Measurements from ENCODE around the gene CHST6.

CHST6 gene

DNA sequence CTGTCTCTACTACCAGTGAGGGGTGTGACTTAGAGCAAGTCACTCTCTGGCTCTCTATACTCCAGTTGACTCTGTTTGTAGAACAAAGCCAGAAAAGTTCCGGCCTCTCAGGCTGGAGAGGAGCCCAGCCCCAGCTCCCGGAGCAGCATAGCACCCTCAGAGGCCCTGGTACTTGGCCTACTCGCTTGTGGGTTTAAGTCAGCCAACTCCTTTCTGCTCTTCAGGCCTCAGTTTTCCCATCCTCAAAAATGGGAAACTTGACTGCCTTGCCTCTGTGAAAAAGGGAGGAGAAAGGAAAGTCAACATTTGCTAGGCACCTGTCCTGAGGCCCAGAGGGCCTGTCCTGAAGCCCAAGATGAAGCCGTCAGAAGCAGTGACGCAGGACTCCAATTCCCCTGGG, 1.1 kb downstream of the CHST6 start:
- no peak overlapping the region for H3K27ac ChIP-seq
- POLR2A ChIA-PET (ENCODE audit: low non-redundant PET) = no interaction called here
- TF ChIP-seq, protein P1, sequence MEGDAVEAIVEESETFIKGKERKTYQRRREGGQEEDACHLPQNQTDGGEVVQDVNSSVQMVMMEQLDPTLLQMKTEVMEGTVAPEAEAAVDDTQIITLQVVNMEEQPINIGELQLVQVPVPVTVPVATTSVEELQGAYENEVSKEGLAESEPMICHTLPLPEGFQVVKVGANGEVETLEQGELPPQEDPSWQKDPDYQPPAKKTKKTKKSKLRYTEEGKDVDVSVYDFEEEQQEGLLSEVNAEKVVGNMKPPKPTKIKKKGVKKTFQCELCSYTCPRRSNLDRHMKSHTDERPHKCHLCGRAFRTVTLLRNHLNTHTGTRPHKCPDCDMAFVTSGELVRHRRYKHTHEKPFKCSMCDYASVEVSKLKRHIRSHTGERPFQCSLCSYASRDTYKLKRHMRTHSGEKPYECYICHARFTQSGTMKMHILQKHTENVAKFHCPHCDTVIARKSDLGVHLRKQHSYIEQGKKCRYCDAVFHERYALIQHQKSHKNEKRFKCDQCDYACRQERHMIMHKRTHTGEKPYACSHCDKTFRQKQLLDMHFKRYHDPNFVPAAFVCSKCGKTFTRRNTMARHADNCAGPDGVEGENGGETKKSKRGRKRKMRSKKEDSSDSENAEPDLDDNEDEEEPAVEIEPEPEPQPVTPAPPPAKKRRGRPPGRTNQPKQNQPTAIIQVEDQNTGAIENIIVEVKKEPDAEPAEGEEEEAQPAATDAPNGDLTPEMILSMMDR (conservative IDR thresholded peaks at IDR 0.05; ENCODE audit: low read depth) = no peak
- CTCF ChIA-PET = interaction anchor here (0.8 to 2.1 kb wide), 3 partner anchors 23 to 40 kb away, joined by 3 to 9 read pairs (median 8); no protein-coding TSS in a partner anchor
- no peak for DNase-seq (ENCODE audit: low spot score)

DNA sequence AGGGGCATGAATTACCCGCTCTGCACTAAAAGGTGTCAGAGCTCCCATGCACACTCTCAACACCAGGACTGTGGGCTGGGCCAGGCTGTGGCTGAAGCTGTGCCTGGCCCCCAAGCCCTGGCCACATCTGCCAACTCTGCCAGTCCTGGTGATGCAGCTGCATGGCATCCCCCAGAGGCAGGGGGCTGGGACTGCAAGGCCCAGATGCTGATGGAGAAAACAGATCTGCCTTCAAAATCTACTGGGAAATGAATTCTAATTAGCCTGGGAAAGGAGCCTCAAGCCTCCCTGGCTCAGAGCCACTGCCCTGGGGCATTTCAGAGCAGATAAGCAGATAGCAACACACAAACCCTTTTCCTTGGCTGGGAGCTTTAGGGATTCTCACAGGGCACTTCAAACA, 3.4 kb downstream of the CHST6 start:
- H3K27ac ChIP-seq = peak overlapping the region; percentile 17; the same call in 1 of the 2 replicates
- TF ChIP-seq, protein P1 (conservative IDR thresholded peaks at IDR 0.05; ENCODE audit: low read depth) = no peak; the same call in 1 of the 2 replicates
- DNase-seq (ENCODE audit: low spot score) = peak; percentile 43
- ChIA-PET CTCF (interaction anchor here (0.7 to 1.3 kb wide), 4 partner anchors 21 to 186 kb away, joined by 3 to 5 read pairs (median 4); partner anchors contain the start of gene TMEM170A), POLR2A (ENCODE audit: low non-redundant PET) (interaction anchor here (0.6 kb wide), 1 partner anchor 1068 kb away, joined by 5 read pairs; no protein-coding TSS in a partner anchor)

DNA sequence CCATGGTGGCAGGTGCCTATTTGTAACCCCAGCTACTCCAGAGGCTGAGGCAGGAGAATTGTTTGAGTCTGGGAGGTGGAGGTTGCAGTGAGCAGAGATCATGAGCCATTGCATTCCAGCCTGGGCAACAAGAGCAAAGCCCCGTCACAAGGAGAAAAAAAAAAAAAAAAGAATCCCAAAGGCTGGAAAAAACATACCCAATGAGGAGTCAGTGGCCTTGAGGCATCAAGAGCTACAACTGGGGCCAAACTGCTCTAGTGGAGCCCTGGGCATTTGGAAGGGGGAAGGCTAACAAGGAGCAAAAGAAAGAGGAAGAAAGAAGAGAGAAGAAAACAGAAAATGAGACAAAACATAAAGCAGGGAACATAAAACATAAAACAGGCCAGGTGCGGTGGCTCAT, 6.9 kb downstream of the CHST6 start:
- TF ChIP-seq, protein P1 (conservative IDR thresholded peaks at IDR 0.05; ENCODE audit: low read depth) = no peak
- ChIA-PET CTCF (interaction anchor here (0.6 kb wide), 1 partner anchor 307 kb away, joined by 6 read pairs; no protein-coding TSS in a partner anchor), POLR2A (ENCODE audit: low non-redundant PET) (interaction anchor here (0.7 kb wide), 1 partner anchor 331 kb away, joined by 4 read pairs; no protein-coding TSS in a partner anchor)
- no peak overlapping the region for H3K27ac ChIP-seq
- no peak for DNase-seq (ENCODE audit: low spot score)

DNA sequence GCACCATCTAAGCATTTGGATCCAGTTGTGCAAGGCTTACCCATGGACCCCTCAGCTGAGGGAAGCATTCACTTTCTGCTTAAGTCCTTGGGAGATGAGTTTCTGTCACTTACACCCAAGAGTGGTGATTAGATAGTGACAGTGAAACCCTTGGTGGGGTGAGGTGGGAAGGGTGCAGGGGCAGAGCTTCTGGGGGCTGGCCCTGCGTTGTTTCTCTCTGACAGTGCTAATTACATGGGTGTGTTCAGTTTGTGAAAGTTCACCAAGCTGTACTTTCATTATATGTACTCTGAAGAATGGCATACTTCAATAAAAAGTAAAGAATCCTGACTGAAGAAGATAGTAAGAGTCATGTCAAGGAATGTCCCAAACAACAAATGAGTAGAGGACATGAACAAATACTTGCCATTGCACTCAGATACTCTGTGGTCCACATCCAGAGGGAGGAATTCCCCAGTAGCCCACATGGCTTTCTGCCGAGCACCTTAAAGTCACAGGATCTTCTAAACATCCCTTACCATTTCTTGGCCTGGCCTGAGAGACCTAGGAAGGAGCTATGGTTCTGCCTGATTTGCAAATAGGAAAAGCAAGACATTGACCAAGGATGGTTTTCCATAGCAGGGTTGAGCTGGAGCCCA, 8.4 kb downstream of the CHST6 start:
- POLR2A ChIA-PET (ENCODE audit: low non-redundant PET) = no interaction called here
- H3K27ac ChIP-seq = peak overlapping the region; percentile 65; the same call in 1 of the 2 replicates
- TF ChIP-seq, protein P1 (conservative IDR thresholded peaks at IDR 0.05; ENCODE audit: low read depth) = no peak
- no peak for DNase-seq (ENCODE audit: low spot score)
- CTCF ChIA-PET = no interaction called here

DNA sequence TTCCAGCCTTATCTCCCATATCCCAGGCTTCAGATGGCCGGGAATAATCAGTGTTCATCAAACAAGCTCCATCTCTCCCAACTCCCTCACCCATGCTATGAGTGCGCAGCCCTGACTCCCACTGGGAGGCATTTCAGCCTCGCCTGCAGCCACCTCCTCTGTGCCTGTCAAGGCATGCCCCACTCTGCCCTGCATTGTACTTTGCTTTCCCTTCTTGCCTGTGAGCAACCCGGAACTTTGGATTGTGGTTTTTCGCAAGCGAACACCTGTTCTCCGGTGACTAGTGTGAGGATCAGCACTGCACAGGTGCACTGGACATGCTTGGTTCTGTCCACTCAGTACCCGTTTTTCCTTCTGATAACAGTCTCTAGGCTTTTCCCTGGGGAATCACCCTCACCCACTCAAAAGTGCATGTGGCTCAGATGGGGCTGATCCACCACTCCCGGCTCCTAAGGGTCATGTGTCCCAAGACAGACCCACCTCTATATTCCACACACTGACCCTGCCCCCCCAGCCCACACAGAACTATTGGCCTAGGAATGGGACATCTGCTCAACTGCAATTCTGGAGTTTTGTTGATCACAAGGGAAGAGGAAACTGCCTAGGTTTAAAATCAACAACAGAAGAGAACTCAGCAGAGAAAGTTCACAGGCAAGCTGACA, 9.1 kb downstream of the CHST6 start:
- CTCF ChIA-PET = no interaction called here
- TF ChIP-seq, protein P1 (conservative IDR thresholded peaks at IDR 0.05; ENCODE audit: low read depth) = no peak
- POLR2A ChIA-PET (ENCODE audit: low non-redundant PET) = no interaction called here
- peak overlapping the region; percentile 65 for H3K27ac ChIP-seq
- peak; percentile 93 for DNase-seq (ENCODE audit: low spot score)

DNA sequence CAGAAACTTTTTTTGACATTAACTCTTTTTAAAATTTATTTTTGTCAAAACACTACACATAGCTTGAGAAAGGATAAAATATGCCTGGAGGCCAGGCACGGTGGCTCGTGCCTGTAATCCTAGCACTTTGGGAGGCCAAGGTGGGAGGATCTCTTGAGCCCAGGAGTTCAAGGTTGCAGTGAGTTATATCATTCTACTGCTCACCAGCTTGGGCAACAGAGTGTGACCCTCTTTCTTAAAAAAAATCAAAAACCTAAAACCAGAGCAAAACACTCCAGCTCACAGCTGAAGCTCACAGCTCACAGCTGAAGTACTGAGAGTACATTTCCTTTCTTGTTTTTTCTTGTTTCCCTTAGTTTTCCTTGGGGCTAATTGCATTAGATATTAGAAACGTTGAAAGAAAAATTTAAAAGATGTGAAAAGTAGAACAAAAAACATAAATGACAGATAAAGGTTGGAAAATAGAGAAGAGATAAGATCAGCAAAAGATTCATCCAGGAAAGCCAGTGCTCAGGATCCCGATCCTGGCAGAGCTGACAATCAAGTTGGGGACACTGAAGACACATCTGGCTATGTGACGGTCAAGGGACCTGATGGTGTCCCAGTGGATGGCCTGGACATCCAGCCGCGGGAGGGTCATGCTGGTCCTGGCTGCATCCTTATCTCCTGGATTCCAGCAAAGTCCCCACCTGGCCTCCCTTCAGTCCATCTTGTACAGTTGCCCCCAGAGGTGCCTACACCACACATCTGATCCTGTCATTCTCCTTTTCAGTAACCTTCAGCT, 9.8 kb downstream of the CHST6 start:
- peak overlapping the region; percentile 65 for H3K27ac ChIP-seq
- ChIA-PET CTCF (no interaction called here), POLR2A (ENCODE audit: low non-redundant PET) (no interaction called here)
- TF ChIP-seq, protein P1 (conservative IDR thresholded peaks at IDR 0.05; ENCODE audit: low read depth) = no peak
- no peak for DNase-seq (ENCODE audit: low spot score)
